DOHH2 (cell line): ENCODE measurements around the gene TBL3.

Experiments
- H3F3A ChIP-seq: fragments of 200-600 bp; sonication (generic), shearing (Covaris generic); 2 replicates; pipeline ENCODE4 v1.6.0; 2016; ENCODE audit warnings: antibody characterized with exemption, mild to moderate bottlenecking; ENCODE audit not compliant: control insufficient read depth, insufficient read depth
- H3K27ac ChIP-seq: fragments of 200-600 bp; sonication (generic); 2 replicates; pipeline ENCODE4 v1.5.1; 2014; ENCODE audit warnings: low read depth, mild to moderate bottlenecking, low read length, moderate library complexity
- H3K27me3 ChIP-seq: fragments of 200-600 bp; sonication (generic); 2 replicates; pipeline ENCODE4 v1.6.1; 2014; ENCODE audit warnings: mild to moderate bottlenecking, low read length, mixed read lengths; ENCODE audit not compliant: control insufficient read depth
- H3K36me3 ChIP-seq: fragments of 200-600 bp; sonication (generic); 2 replicates; pipeline ENCODE4 v1.6.1; 2014; ENCODE audit warnings: mild to moderate bottlenecking, low read length, moderate library complexity, mixed read lengths; ENCODE audit not compliant: control insufficient read depth
- H3K4me1 ChIP-seq: fragments of 200-600 bp; sonication (generic); 2 replicates; pipeline ENCODE4 v1.6.1; 2014; ENCODE audit warnings: mild to moderate bottlenecking, low read length, mixed read lengths; ENCODE audit not compliant: control insufficient read depth
- H3K4me2 ChIP-seq: fragments of 200-600 bp; sonication (generic); 2 replicates; pipeline ENCODE4 v1.6.0; 2014; ENCODE audit warnings: mild to moderate bottlenecking, low read length, moderate library complexity
- H3K4me3 ChIP-seq: fragments of 200-600 bp; sonication (generic); 2 replicates; pipeline ENCODE4 v1.5.1; 2014; ENCODE audit warnings: mild to moderate bottlenecking, low read length, mixed read lengths
- H3K79me2 ChIP-seq: fragments of 200-600 bp; sonication (generic); 2 replicates; pipeline ENCODE4 v1.6.1; 2014; ENCODE audit warnings: mild to moderate bottlenecking, low read length, mixed read lengths; ENCODE audit not compliant: control insufficient read depth
- H3K9me2 ChIP-seq: fragments of 200-600 bp; sonication (generic); replicated peaks from 2 replicates; pipeline ENCODE4 v1.6.1; 2014; ENCODE audit warnings: mild to moderate bottlenecking, low read length, mixed read lengths; ENCODE audit not compliant: control insufficient read depth
- H3K9me3 ChIP-seq: fragments of 200-600 bp; sonication (generic); 2 replicates; pipeline ENCODE4 v1.6.1; 2014; ENCODE audit warnings: antibody characterized with exemption, low read length, mixed read lengths; ENCODE audit not compliant: control insufficient read depth, insufficient read depth
- H4K20me1 ChIP-seq: fragments of 200-600 bp; sonication (generic); 2 replicates; pipeline ENCODE4 v1.6.0; 2014; ENCODE audit warnings: low read depth, mild to moderate bottlenecking, antibody characterized with exemption, low read length, moderate library complexity; ENCODE audit not compliant: control insufficient read depth, insufficient read depth
- EZH2phosphoT487 ChIP-seq: fragments of 200-600 bp; sonication (generic); IDR thresholded peaks from 2 replicates; pipeline ENCODE4 v1.6.1; 2017; ENCODE audit warnings: borderline replicate concordance, mild to moderate bottlenecking, antibody characterized with exemption, low read length, moderate library complexity, mixed read lengths
- TF ChIP-seq, protein P1 (sequence below): fragments of 200-600 bp; sonication (generic); IDR thresholded peaks from one replicate; pipeline ENCODE4 v1.5.1; 2014; ENCODE audit warnings: antibody characterized with exemption, mild to moderate bottlenecking, low read depth, low read length; ENCODE audit not compliant: poor library complexity, severe bottlenecking

TBL3 gene

GRCh38 chr16:2023092-2024031 is 51.5 kb downstream of the TBL3 start:
- Histone ChIP-seq H3K27ac (no peak overlapping the region), H3F3A (no peaks in the 10 kb centered on the region; the same call in 1 of the 2 replicates), H3K4me3 (peak overlapping the region; percentile 58), H3K4me2 (peak overlapping the region; percentile 81), H3K36me3 (no peaks in the 10 kb centered on the region), H3K9me2 (no peaks in the 10 kb centered on the region), H3K4me1 (peaks cover 19% of the 10 kb centered on the region), H3K27me3 (peaks cover 58% of the 10 kb centered on the region), H3K79me2 (no peaks in the 10 kb centered on the region), H3K9me3 (no peaks in the 10 kb centered on the region), H4K20me1 (no peaks in the 10 kb centered on the region; the same call in 1 of the 2 replicates)
- TF ChIP-seq, protein P1, sequence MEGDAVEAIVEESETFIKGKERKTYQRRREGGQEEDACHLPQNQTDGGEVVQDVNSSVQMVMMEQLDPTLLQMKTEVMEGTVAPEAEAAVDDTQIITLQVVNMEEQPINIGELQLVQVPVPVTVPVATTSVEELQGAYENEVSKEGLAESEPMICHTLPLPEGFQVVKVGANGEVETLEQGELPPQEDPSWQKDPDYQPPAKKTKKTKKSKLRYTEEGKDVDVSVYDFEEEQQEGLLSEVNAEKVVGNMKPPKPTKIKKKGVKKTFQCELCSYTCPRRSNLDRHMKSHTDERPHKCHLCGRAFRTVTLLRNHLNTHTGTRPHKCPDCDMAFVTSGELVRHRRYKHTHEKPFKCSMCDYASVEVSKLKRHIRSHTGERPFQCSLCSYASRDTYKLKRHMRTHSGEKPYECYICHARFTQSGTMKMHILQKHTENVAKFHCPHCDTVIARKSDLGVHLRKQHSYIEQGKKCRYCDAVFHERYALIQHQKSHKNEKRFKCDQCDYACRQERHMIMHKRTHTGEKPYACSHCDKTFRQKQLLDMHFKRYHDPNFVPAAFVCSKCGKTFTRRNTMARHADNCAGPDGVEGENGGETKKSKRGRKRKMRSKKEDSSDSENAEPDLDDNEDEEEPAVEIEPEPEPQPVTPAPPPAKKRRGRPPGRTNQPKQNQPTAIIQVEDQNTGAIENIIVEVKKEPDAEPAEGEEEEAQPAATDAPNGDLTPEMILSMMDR: peak; percentile 96
- TF ChIP-seq EZH2phosphoT487: no peak

- Histone ChIP-seq H3K79me2 (no peaks in the 10 kb centered on the region), H3K9me3 (no peaks in the 10 kb centered on the region), H3F3A (no peaks in the 10 kb centered on the region; the same call in 1 of the 2 replicates), H3K36me3 (no peaks in the 10 kb centered on the region), H3K4me1 (peaks cover 19% of the 10 kb centered on the region), H3K4me3 (no peak overlapping the region), H3K4me2 (no peak overlapping the region), H3K27me3 (peaks cover 60% of the 10 kb centered on the region), H4K20me1 (no peaks in the 10 kb centered on the region; the same call in 1 of the 2 replicates), H3K9me2 (no peaks in the 10 kb centered on the region), H3K27ac (no peak overlapping the region)
- TF ChIP-seq, protein P1: no peak
- TF ChIP-seq EZH2phosphoT487: no peak
These were observed 52.2 kb downstream of the TBL3 start for GRCh38 chr16:2024032-2024420.

DNA sequence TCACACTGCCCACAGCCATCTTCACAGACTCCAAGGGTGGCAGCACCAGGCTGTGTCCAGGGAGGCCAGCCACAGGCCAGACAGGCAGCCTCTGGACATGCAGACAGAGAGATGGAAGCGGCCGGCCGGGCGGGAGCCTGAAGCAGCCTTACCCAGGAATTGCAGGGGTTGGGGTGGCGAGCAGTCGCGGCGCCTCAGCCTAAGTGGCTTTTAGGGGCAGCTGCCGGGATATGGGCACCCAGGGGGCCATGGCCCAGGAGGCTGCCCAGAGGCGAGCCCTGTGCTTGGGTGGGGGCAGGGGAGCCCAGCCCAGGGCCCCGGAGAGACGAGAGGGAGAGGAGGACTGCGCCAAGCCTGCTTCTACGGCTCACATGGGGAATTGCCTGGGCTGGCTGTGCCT is 53.4 kb downstream of the TBL3 start:
- TF ChIP-seq, protein P1: no peak
- no peaks in the 10 kb centered on the region for H3K9me3 ChIP-seq
- H3K9me2 ChIP-seq: no peaks in the 10 kb centered on the region
- no peak overlapping the region for H3K27ac ChIP-seq
- H3K4me1 ChIP-seq: peaks cover 19% of the 10 kb centered on the region
- peaks cover 50% of the 10 kb centered on the region for H3K27me3 ChIP-seq
- H4K20me1 ChIP-seq: no peaks in the 10 kb centered on the region; the same call in 1 of the 2 replicates
- H3K36me3 ChIP-seq: no peaks in the 10 kb centered on the region
- no peaks in the 10 kb centered on the region; the same call in 1 of the 2 replicates for H3F3A ChIP-seq
- H3K79me2 ChIP-seq: no peaks in the 10 kb centered on the region
- H3K4me2 ChIP-seq: no peak overlapping the region
- no peak overlapping the region for H3K4me3 ChIP-seq
